Psoas muscle (tissue), 8 donors: ENCODE results near the gene SLC34A1. TPM values are rescaled to one million over a fixed set of nuclear protein-coding genes. Genes with fewer than 3 reads are reported as not detected.

ENCODE experiments used
- ATAC-seq, 4 donors: fragments of 200-7000 bp; cut with Tn5 transposase; one replicate each; pipeline ENCODE4 v1.9.1; 2020; ENCODE audit warnings: moderate library complexity in 3 of 4, mild to moderate bottlenecking in 2 of 4
- DNase-seq, 2 donors: peaks; one replicate each; pipeline ENCODE4 v3.0.0-alpha.2; 2020
- H3K27ac ChIP-seq: fragments of 200-600 bp; one replicate; pipeline ENCODE4 v1.8.0; 2022
- H3K27me3 ChIP-seq, 3 donors: fragments of 200-600 bp in 1 of 3; one replicate each; pipeline versions ENCODE4 v1.6.1 to v1.8.0; 2013 to 2022; ENCODE audit warnings: low read length in 2 of 3, mild to moderate bottlenecking in 2 of 3, moderate library complexity in 1 of 3; ENCODE audit not compliant: insufficient read depth in 3 of 3
- H3K36me3 ChIP-seq, 2 donors: fragments of 200-600 bp in 1 of 2; one replicate each; pipeline versions ENCODE4 v1.6.1 to v1.8.0; 2013 to 2022; ENCODE audit warnings: low read depth in 1 of 2, mild to moderate bottlenecking in 1 of 2, moderate library complexity in 1 of 2; ENCODE audit not compliant: insufficient read depth in 1 of 2
- H3K4me1 ChIP-seq: fragments of 200-600 bp; one replicate; pipeline ENCODE4 v1.8.0; 2022
- H3K4me3 ChIP-seq: fragments of 200-600 bp; one replicate; pipeline ENCODE4 v1.8.0; 2022; ENCODE audit warnings: mild to moderate bottlenecking
- H3K9me3 ChIP-seq: fragments of 200-600 bp; one replicate; pipeline ENCODE4 v1.8.0; 2022
- WGBS, 3 donors: extraction: QIAGEN DNeasy Blood & Tissue Kit; methylation state at CpG; one replicate each; pipeline versions ENCODE4 v1.1.6 to v1.1.7; 2013; 5-methylcytosine and 5-hydroxymethylcytosine counted together
- intact Hi-C, 2 donors: fragments of 100-400 bp; cut with DNase I; formaldehyde crosslinking; loops; one replicate each; pipeline versions ENCODE4 v1.11.0 to v1.14.2; 2022
- polyA plus RNA-seq, 3 donors: library from polyadenylated mRNA; stranded (reverse); fragments of 200-250 nt; gene quantifications; one replicate each; pipeline ENCODE4 v1.2.3, GENCODE V29; 2013
- total RNA-seq, 4 donors: library from RNA; stranded (reverse); fragmentation: NEBNext Ultra II Directional in 2 of 4; extraction: Animal tissue kit (Norgen Biotek cat#: 25700) in 2 of 4; gene quantifications; one replicate each; pipeline versions ENCODE4 v1.2.1 to v1.2.4, GENCODE V29; 2021 to 2023
- TF ChIP-seq, protein P1 (sequence below): fragments of 200-600 bp; IDR thresholded peaks from one replicate; pipeline ENCODE4 v1.8.0; 2022; ENCODE audit warnings: antibody characterized with exemption
- donor health status: healthy with polysubstance abuse.
- donor health status: DM: no; HTN: no; CAD: no; lungs with moderate emphysema.
- donor health status: Bipolar disorder and iron deficiency.
- donor health status: healthy.
- donor health status: DM: yes; HTN: yes; CAD: no.
- donor health status: DM: no; HTN: no; CAD: no.
- donor health status: DM: no; HTN: no; CAD: no.
- donor health status: DM: yes; HTN: yes; CAD: no.

The SLC34A1 gene
- total and polyA plus RNA-seq, 7 donors = not detected

DNA sequence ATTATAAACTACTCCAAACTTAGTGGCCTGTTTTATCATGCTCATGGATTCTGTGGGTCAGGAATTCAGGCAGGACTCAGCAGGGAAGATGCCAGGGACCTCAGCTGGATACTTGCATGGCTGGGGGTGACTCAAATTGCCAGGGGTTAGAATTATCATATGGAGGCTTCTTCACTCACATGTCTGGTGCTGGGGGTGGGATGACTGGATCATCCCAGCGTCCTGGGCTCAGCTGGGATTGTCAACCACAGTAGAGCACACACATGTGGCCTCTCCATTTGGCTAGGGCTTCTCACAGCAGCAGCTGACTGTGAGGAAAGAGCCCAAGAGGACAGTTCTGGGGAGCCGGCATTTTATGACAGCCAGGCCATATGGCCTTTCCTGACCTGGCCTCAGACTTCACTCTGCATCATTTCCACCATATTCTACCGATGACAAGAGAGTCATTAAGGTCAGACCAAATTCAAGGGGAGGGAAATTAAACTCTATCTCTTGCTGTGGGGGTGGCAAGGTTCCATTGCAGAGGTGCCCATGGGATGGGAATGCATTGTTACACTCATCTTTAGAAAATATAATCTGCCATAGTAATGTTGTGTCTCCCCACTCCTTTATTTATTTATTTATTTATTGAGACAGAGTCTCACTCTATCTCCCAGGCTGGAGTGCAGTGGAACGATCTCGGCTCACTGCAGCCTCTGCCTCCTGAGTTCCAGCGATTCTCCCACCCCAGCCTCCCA lies 37.0 kb downstream of the SLC34A1 start:
- intact Hi-C loops = no loop called here
- H3K9me3 ChIP-seq = no peaks in the 10 kb centered on the region
- H3K36me3 ChIP-seq = no peaks in the 10 kb centered on the region
- no peaks in the 10 kb centered on the region for H3K4me1 ChIP-seq
- ATAC-seq (no peak), DNase-seq (no peak)
- 59 to 64% (median 59%) methylated on average over 6 of the region's 6 CpGs for WGBS, 3 donors
- H3K27me3 ChIP-seq = no peaks in the 10 kb centered on the region
- H3K4me3 ChIP-seq = no peak overlapping the region
- no peak overlapping the region for H3K27ac ChIP-seq
- TF ChIP-seq, protein P1, sequence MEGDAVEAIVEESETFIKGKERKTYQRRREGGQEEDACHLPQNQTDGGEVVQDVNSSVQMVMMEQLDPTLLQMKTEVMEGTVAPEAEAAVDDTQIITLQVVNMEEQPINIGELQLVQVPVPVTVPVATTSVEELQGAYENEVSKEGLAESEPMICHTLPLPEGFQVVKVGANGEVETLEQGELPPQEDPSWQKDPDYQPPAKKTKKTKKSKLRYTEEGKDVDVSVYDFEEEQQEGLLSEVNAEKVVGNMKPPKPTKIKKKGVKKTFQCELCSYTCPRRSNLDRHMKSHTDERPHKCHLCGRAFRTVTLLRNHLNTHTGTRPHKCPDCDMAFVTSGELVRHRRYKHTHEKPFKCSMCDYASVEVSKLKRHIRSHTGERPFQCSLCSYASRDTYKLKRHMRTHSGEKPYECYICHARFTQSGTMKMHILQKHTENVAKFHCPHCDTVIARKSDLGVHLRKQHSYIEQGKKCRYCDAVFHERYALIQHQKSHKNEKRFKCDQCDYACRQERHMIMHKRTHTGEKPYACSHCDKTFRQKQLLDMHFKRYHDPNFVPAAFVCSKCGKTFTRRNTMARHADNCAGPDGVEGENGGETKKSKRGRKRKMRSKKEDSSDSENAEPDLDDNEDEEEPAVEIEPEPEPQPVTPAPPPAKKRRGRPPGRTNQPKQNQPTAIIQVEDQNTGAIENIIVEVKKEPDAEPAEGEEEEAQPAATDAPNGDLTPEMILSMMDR = no peak

DNA sequence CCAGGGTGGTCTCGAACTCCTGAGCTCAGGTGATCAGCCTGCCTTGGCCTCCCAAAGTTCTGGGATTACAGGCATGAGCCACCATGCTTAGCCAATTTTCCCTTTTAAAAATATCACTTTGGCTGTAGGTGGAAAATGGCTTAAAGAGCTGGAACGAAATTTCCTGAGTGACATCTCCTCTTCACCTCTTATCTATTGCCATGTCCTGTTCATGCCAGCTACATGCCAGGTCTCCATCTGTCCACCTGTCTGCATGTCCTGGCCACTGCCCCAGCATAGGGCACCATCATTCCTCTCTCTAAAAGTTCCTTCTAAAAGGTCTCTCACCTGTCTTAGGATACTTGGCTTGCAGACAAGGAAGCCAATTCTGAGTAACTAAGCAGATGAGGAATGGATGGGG lies 39.4 kb downstream of the SLC34A1 start:
- 83 to 88% (median 86%) methylated on average over 2 of the region's 2 CpGs for WGBS, 3 donors
- ATAC-seq (no peak), DNase-seq (no peak)
- intact Hi-C loops = no loop called here
- no peak overlapping the region for H3K27ac ChIP-seq
- H3K4me3 ChIP-seq = no peak overlapping the region
- no peaks in the 10 kb centered on the region for H3K36me3 ChIP-seq
- H3K9me3 ChIP-seq = no peaks in the 10 kb centered on the region
- peaks cover 14% of the 10 kb centered on the region for H3K4me1 ChIP-seq
- H3K27me3 ChIP-seq = no peaks in the 10 kb centered on the region
- TF ChIP-seq, protein P1 = no peak

DNA sequence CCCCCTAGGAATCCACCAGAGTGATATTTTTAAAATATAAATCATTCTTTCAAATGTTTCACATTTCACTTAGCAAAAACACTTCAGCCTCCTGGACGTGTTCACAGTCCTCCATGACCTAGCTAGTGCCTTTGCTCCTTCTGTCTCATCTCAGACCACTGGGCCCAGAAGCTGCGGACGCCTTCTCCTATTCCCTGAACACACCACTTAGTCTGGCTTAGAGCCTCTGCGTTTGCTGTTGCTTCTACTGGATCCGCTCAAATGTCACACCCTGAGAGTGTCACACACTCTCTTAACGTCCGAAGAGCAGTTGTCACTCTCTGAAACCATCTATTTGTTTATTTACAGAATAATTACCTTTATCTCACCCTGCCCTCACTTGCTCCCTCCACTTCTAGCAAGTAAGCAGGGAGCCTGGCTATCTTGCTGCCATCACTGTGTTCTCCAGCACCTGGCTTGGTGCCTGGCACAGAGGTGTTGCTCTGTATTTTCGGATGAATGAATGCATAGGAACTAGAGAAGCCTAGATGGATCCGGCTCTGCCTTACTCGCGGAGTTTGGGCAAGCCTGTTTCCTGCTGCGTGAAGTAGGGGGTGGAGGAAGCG lies 41.1 kb downstream of the SLC34A1 start:
- TF ChIP-seq, protein P1 = no peak
- ATAC-seq = no peak
- H3K9me3 ChIP-seq = no peaks in the 10 kb centered on the region
- no peaks in the 10 kb centered on the region for H3K27me3 ChIP-seq
- peak overlapping the region; percentile 73 for H3K4me3 ChIP-seq
- 48 to 60% (median 54%) methylated on average over 13 of the region's 13 CpGs for WGBS, 3 donors
- peaks cover 14% of the 10 kb centered on the region for H3K4me1 ChIP-seq
- H3K36me3 ChIP-seq = no peaks in the 10 kb centered on the region
- DNase-seq = no peak
- intact Hi-C loops = no loop called here
- H3K27ac ChIP-seq = peak overlapping the region; percentile 91

DNA sequence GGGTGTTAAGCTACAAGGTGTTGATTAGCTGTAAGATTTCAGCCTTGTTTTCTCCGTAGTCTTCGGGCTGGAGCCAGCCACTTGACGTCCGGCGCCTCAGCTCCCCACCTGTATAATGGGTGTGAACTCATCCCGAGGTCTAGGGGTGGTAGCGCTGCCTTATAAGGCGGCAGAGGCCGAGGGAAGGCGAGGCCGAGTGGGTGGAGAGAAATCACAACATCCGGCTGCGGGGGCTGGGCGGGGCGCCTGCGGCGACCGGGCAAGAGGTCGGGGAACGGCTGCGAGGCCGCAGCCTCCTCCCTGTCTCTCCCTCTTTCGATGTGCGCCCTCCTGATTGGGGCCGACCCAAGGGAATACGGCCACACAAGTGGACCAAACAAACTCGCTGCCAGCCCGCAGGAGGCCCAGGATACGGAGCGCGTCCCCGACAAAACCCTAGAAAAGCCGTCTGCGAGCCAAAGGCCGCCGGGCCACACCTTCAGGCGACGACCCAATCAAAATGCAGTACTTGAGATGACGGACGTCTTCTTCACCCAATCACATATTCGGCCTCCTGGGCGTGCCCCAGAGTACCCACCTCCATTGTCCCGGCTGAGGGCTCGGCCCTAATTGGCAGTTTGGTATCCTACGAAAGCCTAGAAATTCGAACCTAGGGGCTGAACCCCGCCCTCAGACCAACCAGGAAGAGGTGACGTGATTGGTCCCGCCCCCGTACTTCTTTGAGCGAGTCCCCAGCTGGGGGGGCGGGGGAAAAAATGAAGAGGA lies 41.7 kb downstream of the SLC34A1 start:
- ATAC-seq = peak; percentile 96 to 98 (median 97)
- intact Hi-C loops = no loop called here

More for the DNA sequence above, 41.7 kb downstream of the SLC34A1 start:
- no peaks in the 10 kb centered on the region for H3K27me3 ChIP-seq
- no peaks in the 10 kb centered on the region for H3K9me3 ChIP-seq
- peak overlapping the region; percentile 91 for H3K27ac ChIP-seq
- H3K4me1 ChIP-seq = peaks cover 14% of the 10 kb centered on the region
- peak; percentile 100 for DNase-seq
- H3K36me3 ChIP-seq = peaks cover 0 to 2% of the 10 kb centered on the region in 2 donors
- H3K4me3 ChIP-seq = peak overlapping the region; percentile 73
- TF ChIP-seq, protein P1 = no peak
- WGBS, 3 donors = 0 to 1% (median 0%) methylated on average over 44 to 52 of the region's 52 CpGs
